Tibial nerve (tissue), 4 donors: ENCODE measurements around the gene IDH3G. TPM values are rescaled to one million over a fixed set of nuclear protein-coding genes. Genes with fewer than 3 reads are reported as not detected.

Experiments used
- DNase-seq, 2 donors: peaks; one replicate each; pipeline ENCODE4 v3.0.0-alpha.2; 2019; ENCODE audit warnings: low spot score in 2 of 2
- H3K27ac ChIP-seq, 4 donors: fragments of 200-600 bp; sonication (generic) in 3 of 4; one replicate each; pipeline ENCODE4 v1.5.1; 2017 to 2019; ENCODE audit warnings: mild to moderate bottlenecking in 1 of 4
- H3K27me3 ChIP-seq, 2 donors: fragments of 200-600 bp; sonication (generic) in 1 of 2; one replicate each; pipeline versions ENCODE4 v1.5.1 to v1.6.0; 2017 to 2019
- H3K36me3 ChIP-seq, 3 donors: fragments of 200-600 bp; sonication (generic); one replicate each; pipeline ENCODE4 v1.5.1; 2018 to 2019
- H3K4me1 ChIP-seq, 4 donors: fragments of 200-600 bp; sonication (generic) in 3 of 4; one replicate each; pipeline ENCODE4 v1.5.1; 2017 to 2019
- H3K4me3 ChIP-seq, 4 donors: fragments of 200-600 bp; sonication (generic) in 3 of 4; one replicate each; pipeline ENCODE4 v1.5.1; 2017 to 2019; ENCODE audit warnings: mild to moderate bottlenecking in 1 of 4, moderate library complexity in 1 of 4
- H3K9me3 ChIP-seq, 4 donors: fragments of 200-600 bp; sonication (generic) in 3 of 4; one replicate each; pipeline ENCODE4 v1.5.1; 2017 to 2019
- EP300 ChIP-seq, 2 donors: sonication (generic); formaldehyde crosslinking; IDR thresholded peaks; one replicate each; pipeline ENCODE4 v1.6.1; 2017; ENCODE audit warnings: antibody characterized with exemption in 2 of 2, mild to moderate bottlenecking in 1 of 2
- POLR2A ChIP-seq, 2 donors: fragments of 450-650 bp; IDR thresholded peaks; one replicate each; pipeline ENCODE4 v1.6.1; 2017; ENCODE audit warnings: antibody characterized with exemption in 2 of 2, mild to moderate bottlenecking in 2 of 2, moderate library complexity in 2 of 2
- WGBS, 2 donors: methylation state at CpG; one replicate each; pipeline ENCODE4 v1.1.5; 2018; 5-methylcytosine and 5-hydroxymethylcytosine counted together
- total RNA-seq, 4 donors: library from RNA; depleted of rRNA; stranded (reverse); fragments of >200 nt; gene quantifications; one replicate each; pipeline ENCODE4 v1.1.0, GENCODE V29; 2016
- TF ChIP-seq, protein P1 (sequence below), 5 experiments: fragments of 200-600 bp in 3 of 5; fragments of 450-650 bp in 2 of 5; sonication (generic) in 3 of 5; IDR thresholded peaks; one replicate each; pipeline ENCODE4 v1.5.1; 2016 to 2019; ENCODE audit warnings: antibody characterized with exemption in 5 of 5, mild to moderate bottlenecking in 3 of 5, moderate library complexity in 2 of 5

IDH3G gene
- total RNA-seq, 4 donors from 2014 or later, result 48.9 to 101 (median 83.2) TPM

DNA sequence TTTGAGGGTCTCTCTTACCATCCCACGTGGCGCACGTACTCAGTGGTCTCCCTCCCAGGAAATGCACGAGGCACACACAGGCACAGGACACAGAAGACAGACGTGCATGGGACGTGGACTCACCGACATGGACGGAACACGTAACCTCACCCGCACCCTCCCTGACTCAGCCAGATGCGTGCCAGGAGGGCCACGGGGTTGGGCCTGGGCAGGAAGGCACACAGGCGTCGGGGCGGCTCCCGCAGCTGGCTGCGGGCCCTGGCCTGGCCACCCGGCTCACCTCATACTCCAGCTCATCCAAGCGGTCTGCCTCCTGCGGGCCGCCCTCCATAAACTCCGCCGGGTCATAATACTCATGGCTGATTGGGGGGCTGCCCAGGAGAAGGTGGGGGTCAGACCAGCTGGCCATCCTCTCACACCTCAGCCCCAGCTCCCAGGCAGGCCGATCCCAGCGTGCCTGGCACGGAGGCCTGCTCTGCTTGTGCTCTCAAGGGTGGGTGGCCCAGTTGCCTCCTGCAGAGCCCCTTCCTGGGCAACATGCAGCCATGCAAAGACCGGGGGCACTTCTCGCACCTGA, 12.9 kb upstream of the IDH3G start:
- H3K27me3 ChIP-seq, result no peaks in the 10 kb centered on the region
- 87 to 90% methylated on average over 6 to 21 of the region's 28 CpGs for WGBS, 2 donors

DNA sequence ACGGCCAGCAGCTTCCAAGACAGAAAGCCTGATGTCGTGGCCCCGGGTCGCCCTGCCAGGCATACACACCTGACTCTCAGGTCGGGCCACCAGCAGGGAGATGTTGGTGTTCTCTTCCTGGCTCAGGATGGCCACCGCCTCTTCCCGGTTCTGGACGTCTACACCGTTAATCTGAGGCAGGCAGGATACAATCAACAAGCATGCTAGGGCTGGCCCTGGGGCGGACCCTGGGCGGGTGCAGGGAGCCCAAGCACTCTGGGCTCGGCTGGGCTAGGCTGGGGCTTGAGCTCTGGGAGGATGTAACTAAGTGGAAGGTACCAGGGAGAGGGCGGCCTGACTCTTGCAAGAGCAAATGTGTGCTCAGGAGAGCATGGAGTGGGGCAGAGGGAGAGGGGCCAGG, 11.3 kb upstream of the IDH3G start:
- TF ChIP-seq EP300 (IDR thresholded peaks at IDR 0.05) (no peak), POLR2A (IDR thresholded peaks at IDR 0.05) (no peak)
- TF ChIP-seq, protein P1, sequence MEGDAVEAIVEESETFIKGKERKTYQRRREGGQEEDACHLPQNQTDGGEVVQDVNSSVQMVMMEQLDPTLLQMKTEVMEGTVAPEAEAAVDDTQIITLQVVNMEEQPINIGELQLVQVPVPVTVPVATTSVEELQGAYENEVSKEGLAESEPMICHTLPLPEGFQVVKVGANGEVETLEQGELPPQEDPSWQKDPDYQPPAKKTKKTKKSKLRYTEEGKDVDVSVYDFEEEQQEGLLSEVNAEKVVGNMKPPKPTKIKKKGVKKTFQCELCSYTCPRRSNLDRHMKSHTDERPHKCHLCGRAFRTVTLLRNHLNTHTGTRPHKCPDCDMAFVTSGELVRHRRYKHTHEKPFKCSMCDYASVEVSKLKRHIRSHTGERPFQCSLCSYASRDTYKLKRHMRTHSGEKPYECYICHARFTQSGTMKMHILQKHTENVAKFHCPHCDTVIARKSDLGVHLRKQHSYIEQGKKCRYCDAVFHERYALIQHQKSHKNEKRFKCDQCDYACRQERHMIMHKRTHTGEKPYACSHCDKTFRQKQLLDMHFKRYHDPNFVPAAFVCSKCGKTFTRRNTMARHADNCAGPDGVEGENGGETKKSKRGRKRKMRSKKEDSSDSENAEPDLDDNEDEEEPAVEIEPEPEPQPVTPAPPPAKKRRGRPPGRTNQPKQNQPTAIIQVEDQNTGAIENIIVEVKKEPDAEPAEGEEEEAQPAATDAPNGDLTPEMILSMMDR (IDR thresholded peaks at IDR 0.05), result no peak
- H3K4me3 ChIP-seq, result no peak overlapping the region
- H3K27me3 ChIP-seq, result no peaks in the 10 kb centered on the region
- H3K36me3 ChIP-seq, result peaks cover 0 to 8% (median 0%) of the 10 kb centered on the region in 3 donors
- no peak for DNase-seq
- H3K4me1 ChIP-seq, result no peaks in the 10 kb centered on the region
- H3K9me3 ChIP-seq, result no peaks in the 10 kb centered on the region
- no peak overlapping the region for H3K27ac ChIP-seq
- WGBS, 2 donors, result 89 to 100% methylated on average over 1 to 13 of the region's 13 CpGs

More for the DNA sequence above, 12.9 kb upstream of the IDH3G start:
- DNase-seq, result no peak
- H3K27ac ChIP-seq, result no peak overlapping the region
- H3K4me3 ChIP-seq, result no peak overlapping the region
- TF ChIP-seq, protein P1 (IDR thresholded peaks at IDR 0.05), result no peak
- no peak for TF ChIP-seq EP300 (IDR thresholded peaks at IDR 0.05)
- TF ChIP-seq POLR2A (IDR thresholded peaks at IDR 0.05), result no peak
- H3K9me3 ChIP-seq, result no peaks in the 10 kb centered on the region
- H3K36me3 ChIP-seq, result peaks cover 0 to 8% (median 0%) of the 10 kb centered on the region in 3 donors
- no peaks in the 10 kb centered on the region for H3K4me1 ChIP-seq

DNA sequence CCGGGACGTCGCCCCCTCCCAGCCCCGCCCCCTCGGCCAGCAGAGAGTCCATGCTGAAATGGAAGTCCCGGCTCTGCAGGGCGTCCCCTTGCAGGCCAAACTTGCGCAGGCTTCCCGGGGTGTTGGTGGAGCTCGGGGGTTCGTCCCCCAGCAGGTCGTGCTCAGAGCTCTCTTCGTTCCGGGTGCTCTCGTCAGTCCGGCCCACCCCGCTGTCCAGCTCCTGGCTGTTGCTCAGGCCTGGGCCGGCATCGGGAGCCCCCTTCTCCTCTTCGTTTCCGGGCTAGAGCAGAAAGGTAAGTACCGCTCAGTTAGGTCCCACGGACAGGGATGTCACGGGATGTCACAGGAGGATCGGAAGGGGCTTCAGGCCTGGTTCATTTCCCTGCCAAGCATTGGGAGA, 10.4 kb upstream of the IDH3G start:
- H3K27me3 ChIP-seq, result no peaks in the 10 kb centered on the region
- no peak overlapping the region for H3K4me3 ChIP-seq
- WGBS, 2 donors, result 92 to 93% methylated on average over 12 to 25 of the region's 25 CpGs
- DNase-seq, result no peak
- TF ChIP-seq, protein P1 (IDR thresholded peaks at IDR 0.05), result no peak
- no peak for TF ChIP-seq EP300 (IDR thresholded peaks at IDR 0.05)
- no peak for TF ChIP-seq POLR2A (IDR thresholded peaks at IDR 0.05)
- H3K9me3 ChIP-seq, result no peaks in the 10 kb centered on the region
- no peaks in the 10 kb centered on the region for H3K4me1 ChIP-seq
- H3K36me3 ChIP-seq, result peaks cover 0 to 8% (median 0%) of the 10 kb centered on the region in 3 donors
- H3K27ac ChIP-seq, result no peak overlapping the region

DNA sequence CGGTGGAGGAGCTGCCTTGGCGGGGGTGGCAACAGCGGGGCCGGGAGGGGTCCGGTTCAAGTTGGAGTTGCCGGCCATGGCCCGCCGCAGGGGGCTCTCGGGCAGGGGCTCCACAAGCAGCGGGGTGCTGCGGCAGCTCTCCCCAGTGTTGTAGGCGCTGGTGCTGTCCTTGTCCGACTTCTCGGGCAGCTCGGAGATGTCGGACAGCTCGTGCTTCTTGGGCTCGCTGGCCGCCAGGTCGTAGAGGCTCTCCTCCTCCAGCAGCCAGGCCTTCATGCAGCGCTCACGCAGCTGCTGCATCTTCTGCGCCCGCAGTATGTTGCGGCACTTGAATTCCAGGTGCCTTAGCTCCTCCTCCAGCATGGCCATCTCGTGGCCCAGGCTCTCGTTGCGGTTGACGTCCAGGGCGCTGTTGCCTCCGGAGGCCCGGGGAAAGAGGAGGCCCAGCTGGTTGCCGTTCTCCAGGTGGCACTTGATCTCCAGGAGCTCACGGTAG, 10.0 kb upstream of the IDH3G start:
- Histone ChIP-seq H3K4me3 (no peak overlapping the region), H3K36me3 (peaks cover 0 to 11% (median 0%) of the 10 kb centered on the region in 3 donors), H3K4me1 (no peaks in the 10 kb centered on the region), H3K9me3 (no peaks in the 10 kb centered on the region), H3K27ac (no peak overlapping the region), H3K27me3 (no peaks in the 10 kb centered on the region)
- TF ChIP-seq EP300 (IDR thresholded peaks at IDR 0.05), result no peak
- TF ChIP-seq, protein P1 (IDR thresholded peaks at IDR 0.05), result no peak
- no peak for DNase-seq
- WGBS, 2 donors, result 85 to 93% methylated on average over 13 to 21 of the region's 34 CpGs

DNA sequence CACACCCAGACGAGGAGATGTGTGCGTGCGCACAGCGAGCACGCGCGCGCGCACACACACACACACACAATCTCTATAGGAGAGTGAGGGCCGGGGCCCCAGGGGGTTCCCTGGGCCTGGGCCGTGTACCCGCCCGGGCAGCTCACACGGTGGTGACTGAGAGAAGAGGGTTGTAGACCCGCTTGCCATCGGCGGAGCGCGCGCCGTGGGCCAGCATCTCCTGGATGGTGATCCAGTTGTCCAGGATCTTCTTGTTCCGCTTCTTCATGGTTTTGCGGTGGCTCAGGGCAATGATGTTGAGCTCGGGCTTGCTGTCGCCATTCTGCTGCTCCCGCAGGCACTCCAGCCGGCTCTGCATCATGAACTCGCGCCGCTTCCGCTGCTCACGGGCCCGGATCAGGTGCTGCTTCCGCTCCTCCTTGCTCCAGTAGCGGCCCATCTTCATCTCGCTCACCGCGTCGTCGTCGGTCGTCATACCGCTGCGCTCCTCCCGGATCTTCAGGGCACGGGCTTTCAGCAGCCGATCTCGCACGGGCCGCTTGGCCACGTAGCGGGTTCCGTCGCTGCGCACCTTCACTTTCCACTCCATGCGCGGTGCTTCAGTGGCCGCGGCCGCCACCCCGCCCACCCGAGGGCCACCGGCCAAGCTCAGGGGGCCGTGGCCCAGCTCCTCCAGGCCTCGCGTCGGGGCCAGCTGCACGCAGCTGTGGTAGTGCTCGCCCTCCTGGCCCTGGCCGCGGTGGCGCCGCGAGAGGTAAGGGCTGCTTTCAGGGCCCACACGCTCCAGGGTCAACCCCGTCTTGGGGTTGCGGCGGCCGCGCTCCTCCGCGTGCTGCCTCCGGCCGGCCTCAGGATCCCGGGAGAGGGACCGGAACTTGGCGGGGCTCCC, 9.3 kb upstream of the IDH3G start:
- Histone ChIP-seq H3K36me3 (peaks cover 0 to 18% (median 0%) of the 10 kb centered on the region in 3 donors), H3K27me3 (no peaks in the 10 kb centered on the region), H3K4me3 (no peak overlapping the region), H3K4me1 (no peaks in the 10 kb centered on the region), H3K9me3 (no peaks in the 10 kb centered on the region), H3K27ac (no peak overlapping the region)
- TF ChIP-seq, protein P1 (IDR thresholded peaks at IDR 0.05), result no peak
- TF ChIP-seq POLR2A (IDR thresholded peaks at IDR 0.05) (no peak), EP300 (IDR thresholded peaks at IDR 0.05) (no peak)
- whole genome bisulfite sequencing, 2 donors, result 95% methylated on average over 38 to 81 of the region's 87 CpGs
- no peak for DNase-seq
